ENCODE results near the gene PRPF31.

DNA sequence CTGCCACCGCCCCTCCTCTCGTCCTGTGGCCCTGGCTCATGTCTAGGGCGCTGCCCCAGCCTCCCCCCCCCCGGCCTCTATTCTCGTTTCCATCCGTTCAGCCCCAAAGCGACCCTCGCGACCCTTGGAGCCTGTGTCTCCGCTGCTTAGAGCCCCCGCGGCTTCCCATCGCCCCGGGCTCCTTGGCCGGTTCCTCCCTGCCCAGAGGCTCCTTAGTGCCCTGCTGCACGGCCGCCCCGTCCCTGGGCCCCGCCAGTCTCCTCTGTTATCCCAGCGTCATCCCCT is 12.8 kb downstream of the PRPF31 start:
- TF ChIP-seq POLR2A (IDR thresholded peaks at IDR 0.05) (no peak), EP300 (IDR thresholded peaks at IDR 0.05) (no peak)
- TF ChIP-seq, protein P1, sequence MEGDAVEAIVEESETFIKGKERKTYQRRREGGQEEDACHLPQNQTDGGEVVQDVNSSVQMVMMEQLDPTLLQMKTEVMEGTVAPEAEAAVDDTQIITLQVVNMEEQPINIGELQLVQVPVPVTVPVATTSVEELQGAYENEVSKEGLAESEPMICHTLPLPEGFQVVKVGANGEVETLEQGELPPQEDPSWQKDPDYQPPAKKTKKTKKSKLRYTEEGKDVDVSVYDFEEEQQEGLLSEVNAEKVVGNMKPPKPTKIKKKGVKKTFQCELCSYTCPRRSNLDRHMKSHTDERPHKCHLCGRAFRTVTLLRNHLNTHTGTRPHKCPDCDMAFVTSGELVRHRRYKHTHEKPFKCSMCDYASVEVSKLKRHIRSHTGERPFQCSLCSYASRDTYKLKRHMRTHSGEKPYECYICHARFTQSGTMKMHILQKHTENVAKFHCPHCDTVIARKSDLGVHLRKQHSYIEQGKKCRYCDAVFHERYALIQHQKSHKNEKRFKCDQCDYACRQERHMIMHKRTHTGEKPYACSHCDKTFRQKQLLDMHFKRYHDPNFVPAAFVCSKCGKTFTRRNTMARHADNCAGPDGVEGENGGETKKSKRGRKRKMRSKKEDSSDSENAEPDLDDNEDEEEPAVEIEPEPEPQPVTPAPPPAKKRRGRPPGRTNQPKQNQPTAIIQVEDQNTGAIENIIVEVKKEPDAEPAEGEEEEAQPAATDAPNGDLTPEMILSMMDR (IDR thresholded peaks at IDR 0.05): no peak
